IMR-90 (cell line): ENCODE measurements around the gene RNPEPL1. TPM values are rescaled to one million over a fixed set of nuclear protein-coding genes. Genes with fewer than 3 reads are reported as not detected.
A peak's percentile ranks its signal among the peaks of the same experiment; 100 is the strongest.
"Not testable (repeated sequence)": the region's sequence is repeated elsewhere in the genome, so short reads cannot be mapped to it uniquely, and the experiment has no call there.

Experiments used
- ATAC-seq: fragments of 200-7000 bp; cut with Tn5 transposase; 2 replicates; pipeline ENCODE4 v1.9.1; 2020; ENCODE audit warnings: low read depth, mild to moderate bottlenecking, moderate library complexity
- BruUV-seq: library from RNA; stranded (reverse); fragments of 400-500 nt; replicated peaks from 2 replicates; lab custom pipeline; 2021; lab: Mats Ljungman, UMichigan
- CTCF ChIA-PET: fragments of 300-600 bp; formaldehyde crosslinking; extraction: SDS; loops from one replicate; lab custom pipeline; 2021; ENCODE audit warnings: antibody characterized with exemption; lab: Yijun Ruan, JAX
- POLR2A ChIA-PET: fragments of 300-600 bp; sonication (Branson Sonifier 250); formaldehyde crosslinking; loops from one replicate; lab custom pipeline; 2022; ENCODE audit warnings: antibody characterized with exemption; ENCODE audit not compliant: unreplicated experiment; lab: Charles Lee
- DNase-seq: peaks from one replicate; pipeline ENCODE4 v3.0.0; 2013
- H2AFZ ChIP-seq: replicated peaks from 2 replicates; pipeline ENCODE3; 2013; ENCODE audit warnings: low read length, mild to moderate bottlenecking; ENCODE audit not compliant: poor library complexity
- H2AK5ac ChIP-seq: 2 replicates; pipeline ENCODE4 v1.6.1; 2013; ENCODE audit warnings: low read depth, low read length, inconsistent platforms
- H2AK9ac ChIP-seq: replicated peaks from 2 replicates; pipeline ENCODE3; 2013; ENCODE audit warnings: mild to moderate bottlenecking, low read depth, low read length, moderate library complexity; ENCODE audit not compliant: poor library complexity
- H2BK120ac ChIP-seq: 2 replicates; pipeline ENCODE4 v1.6.1; 2013; ENCODE audit warnings: low read depth, low read length, inconsistent platforms
- H2BK15ac ChIP-seq: 3 replicates; pipeline ENCODE4 v1.6.1; 2013; ENCODE audit warnings: low read depth, low read length, inconsistent platforms
- H2BK20ac ChIP-seq: 2 replicates; pipeline ENCODE4 v1.6.1; 2013; ENCODE audit warnings: low read depth, mild to moderate bottlenecking, inconsistent platforms, low read length, moderate library complexity
- H2BK5ac ChIP-seq: 2 replicates; pipeline ENCODE4 v1.6.1; 2013; ENCODE audit warnings: mild to moderate bottlenecking, low read depth, low read length, inconsistent platforms; ENCODE audit not compliant: poor library complexity, severe bottlenecking
- H3K14ac ChIP-seq: replicated peaks from 2 replicates; pipeline ENCODE4 v1.6.1; 2013; ENCODE audit warnings: low read depth, low read length, inconsistent platforms
- H3K18ac ChIP-seq: 2 replicates; pipeline ENCODE4 v1.6.1; 2013; ENCODE audit warnings: low read depth, low read length, control low read depth
- H3K23ac ChIP-seq: 2 replicates; pipeline ENCODE4 v1.6.1; 2013; ENCODE audit warnings: low read depth, low read length, inconsistent platforms
- H3K27ac ChIP-seq: 2 replicates; pipeline ENCODE4 v1.5.1; 2013; ENCODE audit warnings: mild to moderate bottlenecking, control low read depth, low read length; ENCODE audit not compliant: insufficient read depth
- H3K27me3 ChIP-seq: 2 replicates; pipeline ENCODE4 v1.6.1; 2013; ENCODE audit warnings: low read length; ENCODE audit not compliant: control insufficient read depth, insufficient read depth
- H3K36me3 ChIP-seq: 2 replicates; pipeline ENCODE4 v1.6.1; 2013; ENCODE audit warnings: low read length, mixed read lengths; ENCODE audit not compliant: control insufficient read depth, insufficient read depth
- H3K4ac ChIP-seq: 2 replicates; pipeline ENCODE4 v1.6.1; 2013; ENCODE audit warnings: low read depth, low read length, inconsistent platforms
- H3K4me1 ChIP-seq: 2 replicates; pipeline ENCODE4 v1.6.1; 2013; ENCODE audit warnings: low read length, mixed read lengths; ENCODE audit not compliant: control insufficient read depth, insufficient read depth
- H3K4me2 ChIP-seq: 2 replicates; pipeline ENCODE4 v1.6.1; 2013; ENCODE audit warnings: low read depth, mild to moderate bottlenecking, control low read depth, low read length, moderate library complexity
- H3K4me3 ChIP-seq: 2 replicates; pipeline ENCODE4 v1.5.1; 2013; ENCODE audit warnings: low read depth, mild to moderate bottlenecking, control low read depth, low read length, moderate library complexity; ENCODE audit not compliant: insufficient read depth
- H3K56ac ChIP-seq: 2 replicates; pipeline ENCODE4 v1.6.1; 2013; ENCODE audit warnings: low read length, inconsistent platforms; ENCODE audit not compliant: insufficient read depth; ENCODE audit errors: extremely low read depth
- H3K79me1 ChIP-seq, 2 experiments: 2 replicates each; pipeline ENCODE4 v1.6.1; 2013; ENCODE audit warnings: low read length in 2 of 2, inconsistent platforms in 1 of 2, low read depth in 1 of 2
- H3K9ac ChIP-seq: 2 replicates; pipeline ENCODE4 v1.6.1; 2013; ENCODE audit warnings: low read depth, low read length, control low read depth
- H3K9me1 ChIP-seq: 2 replicates; pipeline ENCODE4 v1.6.1; 2013; ENCODE audit warnings: low read length, inconsistent platforms; ENCODE audit not compliant: insufficient read depth
- H3K9me3 ChIP-seq: 2 replicates; pipeline ENCODE4 v1.6.1; 2013; ENCODE audit warnings: low read length; ENCODE audit not compliant: control insufficient read depth, insufficient read depth
- H4K20me1 ChIP-seq: 2 replicates; pipeline ENCODE4 v1.6.1; 2013; ENCODE audit warnings: low read length, inconsistent platforms; ENCODE audit not compliant: insufficient read depth
- H4K5ac ChIP-seq: 2 replicates; pipeline ENCODE4 v1.6.1; 2013; ENCODE audit warnings: mild to moderate bottlenecking, low read depth, low read length, control low read depth
- H4K8ac ChIP-seq, 2 experiments: 2 replicates each; pipeline ENCODE4 v1.6.1; 2013; ENCODE audit warnings: low read depth in 2 of 2, low read length in 2 of 2, control low read depth in 1 of 2, inconsistent platforms in 1 of 2
- H4K91ac ChIP-seq: 2 replicates; pipeline ENCODE4 v1.6.1; 2013; ENCODE audit warnings: low read depth, low read length, inconsistent platforms; ENCODE audit not compliant: insufficient read depth
- CHD1 ChIP-seq: IDR thresholded peaks from 2 replicates; pipeline ENCODE4 v1.6.1; 2012; ENCODE audit warnings: low read depth, low read length, improper control_type of control experiment
- RAD21 ChIP-seq: IDR thresholded peaks from 2 replicates; pipeline ENCODE4 v1.6.1; 2012; ENCODE audit warnings: low read length, improper control_type of control experiment
- WGBS, 2 experiments: methylation state at CpG; one replicate each; pipeline versions ENCODE4 v1.1.5 to v1.1.7; 2013; ENCODE audit warnings: missing lambda C conversion rate in 2 of 2; ENCODE audit not compliant: insufficient read length in 1 of 2; ENCODE audit errors: extremely low coverage in 2 of 2; 5-methylcytosine and 5-hydroxymethylcytosine counted together
- dilution Hi-C: fragments of 300-500 bp; cut with HindIII; formaldehyde crosslinking; loops from one replicate; pipeline ENCODE4 v1.14.3; 2018; ENCODE audit warnings: low sequenced_read_pairs; ENCODE audit not compliant: unreplicated experiment
- in situ Hi-C: fragments of 300-500 bp; cut with MboI; formaldehyde crosslinking; loops from 3 replicates; pipeline ENCODE4 v1.14.3; 2019; ENCODE audit warnings: low sequenced_read_pairs, inconsistent platforms, mixed read lengths
- intact Hi-C: fragments of 100-400 bp; cut with micrococcal nuclease; formaldehyde crosslinking; loops from 2 replicates; pipeline ENCODE4 v1.10.0; 2022
- polyA plus RNA-seq, 3 experiments: library from polyadenylated mRNA; depleted of rRNA; stranded (reverse); fragments of >200 nt; gene quantifications; 2 replicates each; pipeline ENCODE4 v1.2.3, GENCODE V29; 2012; ENCODE audit warnings: low replicate concordance in 1 of 3
- total RNA-seq: library from RNA; depleted of rRNA; stranded (reverse); fragments of >200 nt; gene quantifications from 2 replicates; pipeline ENCODE4 v1.2.3, GENCODE V29; 2012

Gene RNPEPL1
- total and polyA plus RNA-seq, 2 of the 4 experiments (the other 2 are of a cell fraction) = 3.8 to 18.7 TPM

GRCh38 chr2:240561325-240561971, 6.8 kb upstream of the RNPEPL1 start (continued):
- TF ChIP-seq CHD1 (no peak), RAD21 (no peak)

GRCh38 chr2:240563231-240563630, 5.1 kb upstream of the RNPEPL1 start:
- dilution Hi-C loops, H3K27me3 ChIP-seq, H3K56ac ChIP-seq, BruUV-seq, H4K5ac ChIP-seq, H2BK120ac ChIP-seq, H3K14ac ChIP-seq, H3K9ac ChIP-seq, CTCF ChIA-PET, POLR2A ChIA-PET, H3K4me3 ChIP-seq, H3K18ac ChIP-seq, DNase-seq, H3K36me3 ChIP-seq, H3K27ac ChIP-seq, H2BK20ac ChIP-seq, H3K4ac ChIP-seq, H2BK5ac ChIP-seq, H2AFZ ChIP-seq, H3K4me2 ChIP-seq, in situ Hi-C loops, H3K23ac ChIP-seq, H4K8ac ChIP-seq, ATAC-seq, H3K9me3 ChIP-seq, H2BK15ac ChIP-seq, H2AK9ac ChIP-seq: not testable (repeated sequence)
- intact Hi-C loops = loop anchor here (10.0 kb wide), 1 partner anchor 432 kb away; the partner anchor contains the start of gene SNED1
- 0 out of 2 replicates have a peak overlapping the region, but pooled peaks have one; percentile 1 for H2AK5ac ChIP-seq
- peaks cover 19% of the 10 kb centered on the region for H4K20me1 ChIP-seq
- H3K79me1 ChIP-seq = peaks cover 24 to 69% of the 10 kb centered on the region in 2 experiments
- 98% methylated on average over 7 of the region's 17 CpGs; no CpG with 5 or more reads in 1 of the 2 experiments for WGBS, 2 experiments
- peaks cover 37% of the 10 kb centered on the region for H3K9me1 ChIP-seq
- H3K4me1 ChIP-seq = peaks cover 33% of the 10 kb centered on the region
- 0 out of 2 replicates have a peak overlapping the region, but pooled peaks have one; percentile 6 for H4K91ac ChIP-seq
